ENCODE results near the gene DUOXA2.

DNA sequence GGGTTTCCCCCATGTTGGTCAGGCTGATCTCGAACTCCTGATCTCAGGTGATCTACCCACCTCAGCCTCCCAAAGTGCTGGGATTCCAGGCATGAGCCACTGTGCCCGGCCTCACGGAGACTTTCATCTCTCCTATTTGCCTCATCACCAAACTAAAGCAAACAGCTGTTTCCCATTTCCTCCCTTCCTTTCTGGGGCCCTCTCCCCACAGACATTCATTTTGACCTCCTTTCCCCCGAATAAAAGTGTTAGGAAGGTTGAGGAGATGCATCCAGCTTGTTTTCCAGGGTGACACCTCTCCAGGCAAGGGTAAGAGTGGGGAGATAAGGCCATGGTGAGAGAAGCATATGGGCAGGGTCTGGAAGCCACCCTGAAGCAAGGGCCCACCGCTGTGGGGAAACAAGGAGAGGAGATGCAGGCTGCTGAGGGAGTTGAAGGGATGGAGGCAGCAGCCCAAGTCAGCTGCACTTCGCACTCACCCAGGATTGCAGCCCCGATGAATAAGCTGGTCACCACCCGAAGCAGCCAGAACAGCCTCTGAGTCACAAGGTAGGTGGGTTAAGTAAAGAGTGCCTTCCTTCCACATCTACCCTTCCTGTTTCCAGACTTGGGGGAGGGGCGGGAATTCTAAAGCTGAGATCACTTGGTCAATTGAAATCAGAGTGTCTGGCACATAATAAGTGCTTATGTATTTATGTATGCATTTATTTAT lies 7.7 kb downstream of the DUOXA2 start:
- TF ChIP-seq, protein P1, sequence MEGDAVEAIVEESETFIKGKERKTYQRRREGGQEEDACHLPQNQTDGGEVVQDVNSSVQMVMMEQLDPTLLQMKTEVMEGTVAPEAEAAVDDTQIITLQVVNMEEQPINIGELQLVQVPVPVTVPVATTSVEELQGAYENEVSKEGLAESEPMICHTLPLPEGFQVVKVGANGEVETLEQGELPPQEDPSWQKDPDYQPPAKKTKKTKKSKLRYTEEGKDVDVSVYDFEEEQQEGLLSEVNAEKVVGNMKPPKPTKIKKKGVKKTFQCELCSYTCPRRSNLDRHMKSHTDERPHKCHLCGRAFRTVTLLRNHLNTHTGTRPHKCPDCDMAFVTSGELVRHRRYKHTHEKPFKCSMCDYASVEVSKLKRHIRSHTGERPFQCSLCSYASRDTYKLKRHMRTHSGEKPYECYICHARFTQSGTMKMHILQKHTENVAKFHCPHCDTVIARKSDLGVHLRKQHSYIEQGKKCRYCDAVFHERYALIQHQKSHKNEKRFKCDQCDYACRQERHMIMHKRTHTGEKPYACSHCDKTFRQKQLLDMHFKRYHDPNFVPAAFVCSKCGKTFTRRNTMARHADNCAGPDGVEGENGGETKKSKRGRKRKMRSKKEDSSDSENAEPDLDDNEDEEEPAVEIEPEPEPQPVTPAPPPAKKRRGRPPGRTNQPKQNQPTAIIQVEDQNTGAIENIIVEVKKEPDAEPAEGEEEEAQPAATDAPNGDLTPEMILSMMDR (IDR thresholded peaks at IDR 0.05), result no peak
- TF ChIP-seq POLR2A (IDR thresholded peaks at IDR 0.05) (no peak), EP300 (IDR thresholded peaks at IDR 0.05) (no peak)

Measured in stomach (tissue), 4 donors.